ENCODE measurements around the gene KLF2.
"Not testable (repeated sequence)": the region's sequence is repeated elsewhere in the genome, so short reads cannot be mapped to it uniquely, and the experiment has no call there.

The KLF2 gene

DNA sequence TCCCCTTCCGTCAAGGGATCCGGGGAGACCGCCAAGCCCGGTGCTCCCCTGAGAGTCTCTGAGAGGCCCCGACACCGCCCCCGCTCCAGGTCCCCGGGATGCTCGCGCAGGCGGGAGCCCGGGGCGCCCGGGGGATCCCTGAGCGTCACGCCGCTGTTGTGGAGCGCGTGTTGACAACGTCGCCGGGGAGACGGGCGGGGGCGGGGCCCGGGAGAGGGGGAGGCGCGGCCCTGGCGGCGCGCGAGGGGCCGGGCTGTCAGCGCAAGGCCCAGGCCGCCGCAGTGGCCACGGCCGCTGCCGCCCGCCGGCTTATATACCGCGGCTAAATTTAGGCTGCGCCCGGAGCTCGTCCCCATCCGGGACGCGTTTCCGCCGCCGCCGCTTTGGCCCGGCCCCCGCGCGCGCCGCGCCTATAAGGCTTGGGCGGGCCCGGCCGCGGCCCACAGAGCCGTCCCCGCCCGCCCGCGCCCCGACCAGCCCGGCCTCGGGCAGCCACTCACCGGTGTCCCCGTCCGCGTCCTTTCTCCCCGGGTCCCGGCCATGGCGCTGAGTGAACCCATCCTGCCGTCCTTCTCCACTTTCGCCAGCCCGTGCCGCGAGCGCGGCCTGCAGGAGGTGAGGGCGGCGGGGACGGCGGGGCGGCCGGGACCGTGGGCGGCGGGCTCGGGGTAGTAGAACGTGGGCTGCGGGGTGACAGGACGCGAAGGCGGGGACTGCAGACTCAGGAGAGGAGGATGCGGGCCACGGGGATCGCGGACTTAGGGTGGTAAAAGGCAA, at the start of gene KLF2:
Gene KLF2, plus strand, starts transcription at position 443 of the 777 bp plus-strand sequence. Its CDS starts 98 bp downstream, at position 541.
- peak; percentile 98 for DNase-seq (ENCODE audit: low spot score)
- Histone ChIP-seq H3K4me3 (peak within 1 kb of the TSS; percentile 87), H3K27ac (peak within 1 kb of the TSS; percentile 93 to 95)
- TF ChIP-seq CTCF (IDR thresholded peaks at IDR 0.05) = no peak

DNA sequence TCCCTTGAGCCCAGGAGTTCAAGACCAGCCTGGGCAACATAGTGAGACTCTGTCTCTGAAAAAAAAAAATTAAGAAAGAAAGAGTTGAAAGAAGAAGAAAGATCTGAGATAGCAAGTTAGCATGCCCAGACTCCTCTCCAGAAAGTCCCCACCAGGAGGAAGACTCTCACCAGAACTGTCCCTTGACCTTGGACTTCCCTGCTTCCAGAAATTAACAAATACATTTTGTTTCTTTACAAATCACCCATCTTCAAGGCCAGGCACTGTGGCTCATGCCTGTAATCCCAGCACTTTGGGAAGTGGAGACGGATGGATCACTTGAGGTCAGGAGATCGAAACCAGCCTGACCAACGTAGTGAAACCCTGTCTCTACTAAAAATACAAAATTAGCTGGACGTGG, 44.3 kb upstream of the KLF2 start:
- DNase-seq (ENCODE audit: low spot score) = no peak
- Histone ChIP-seq H3K27ac (no peak overlapping the region), H3K4me3 (no peak overlapping the region)
- TF ChIP-seq CTCF (IDR thresholded peaks at IDR 0.05) = no peak

- DNase-seq (ENCODE audit: low spot score) = no peak
- Histone ChIP-seq H3K27ac (peak overlapping the region; percentile 95 to 97), H3K4me3 (no peak overlapping the region)
- TF ChIP-seq CTCF (IDR thresholded peaks at IDR 0.05) = no peak
Observed at GRCh38 chr19:16281743-16282142, 42.9 kb upstream of the KLF2 start.

DNA sequence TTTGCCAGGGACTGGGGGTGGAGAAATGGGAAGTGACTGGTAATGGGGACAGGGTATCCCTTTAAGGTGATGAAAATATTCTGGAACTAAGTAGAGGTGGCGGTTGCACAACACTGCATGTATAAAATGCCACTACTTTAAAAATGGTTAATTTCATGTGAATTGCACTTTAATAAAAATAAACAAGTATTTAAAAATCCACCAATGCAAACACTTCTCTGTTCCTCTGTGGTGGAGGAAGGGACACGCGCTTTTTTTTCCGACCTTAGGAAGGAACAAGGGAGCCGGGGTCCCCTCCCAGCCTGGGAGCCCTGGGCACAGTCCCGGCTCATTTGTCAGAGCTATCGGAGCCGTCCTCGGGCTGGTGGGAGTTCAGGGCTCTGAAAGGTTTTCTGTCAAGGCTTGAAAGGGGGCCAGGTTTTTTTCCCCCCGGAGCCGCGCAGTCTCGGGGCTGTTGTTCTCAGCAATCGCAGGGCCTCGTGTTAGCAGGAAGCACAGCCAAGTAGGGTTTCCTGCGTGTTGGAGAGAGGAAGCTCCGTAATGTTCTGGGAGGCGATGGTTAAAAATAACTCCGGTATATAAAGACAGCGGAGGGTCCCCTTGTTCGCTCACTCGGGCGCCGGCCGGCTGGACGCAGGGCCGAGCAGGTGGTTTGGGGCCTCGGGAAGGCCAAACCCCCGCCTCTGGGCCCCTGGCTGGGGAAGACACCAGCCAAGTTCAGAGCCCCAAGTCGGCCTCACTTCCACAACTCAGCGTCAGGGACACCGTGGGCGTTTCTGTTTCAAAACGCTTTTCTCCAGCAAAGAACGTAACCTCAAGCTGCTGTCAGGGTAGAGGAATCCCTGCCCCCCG, 41.2 kb upstream of the KLF2 start:
- Histone ChIP-seq H3K4me3 (peak overlapping the region; percentile 62), H3K27ac (peak overlapping the region; percentile 95 to 97)
- peak; percentile 95 for DNase-seq (ENCODE audit: low spot score)
- no peak for TF ChIP-seq CTCF (IDR thresholded peaks at IDR 0.05)

- Histone ChIP-seq H3K27ac (peak overlapping the region; percentile 95 to 97), H3K4me3 (no peak overlapping the region)
- TF ChIP-seq CTCF (IDR thresholded peaks at IDR 0.05) = no peak
- no peak for DNase-seq (ENCODE audit: low spot score)
Observed at GRCh38 chr19:16284505-16284904, 40.1 kb upstream of the KLF2 start.

DNA sequence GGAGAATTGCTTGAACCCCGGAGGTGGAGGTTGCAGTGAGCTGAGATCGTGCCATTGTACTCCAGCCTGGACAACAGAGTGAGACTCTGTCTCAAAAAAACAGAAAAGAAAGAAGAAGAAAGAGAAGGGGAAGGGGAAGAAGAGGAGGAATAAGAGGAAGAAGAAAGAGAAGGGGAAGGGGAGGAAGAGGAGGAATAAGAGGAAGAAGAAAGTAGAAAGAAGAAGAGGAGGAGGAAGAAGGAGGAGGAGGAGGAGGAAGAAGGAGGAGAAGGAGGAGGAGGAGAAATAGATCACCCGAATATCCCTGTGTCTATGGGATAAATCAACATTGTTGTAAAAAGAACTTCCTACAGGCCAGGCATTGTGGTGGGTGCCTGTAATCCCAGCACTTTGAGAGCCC, 39.5 kb upstream of the KLF2 start:
- peak overlapping the region; percentile 95 to 97 for H3K27ac ChIP-seq
- H3K4me3 ChIP-seq; DNase-seq (ENCODE audit: low spot score): not testable (repeated sequence)

DNA sequence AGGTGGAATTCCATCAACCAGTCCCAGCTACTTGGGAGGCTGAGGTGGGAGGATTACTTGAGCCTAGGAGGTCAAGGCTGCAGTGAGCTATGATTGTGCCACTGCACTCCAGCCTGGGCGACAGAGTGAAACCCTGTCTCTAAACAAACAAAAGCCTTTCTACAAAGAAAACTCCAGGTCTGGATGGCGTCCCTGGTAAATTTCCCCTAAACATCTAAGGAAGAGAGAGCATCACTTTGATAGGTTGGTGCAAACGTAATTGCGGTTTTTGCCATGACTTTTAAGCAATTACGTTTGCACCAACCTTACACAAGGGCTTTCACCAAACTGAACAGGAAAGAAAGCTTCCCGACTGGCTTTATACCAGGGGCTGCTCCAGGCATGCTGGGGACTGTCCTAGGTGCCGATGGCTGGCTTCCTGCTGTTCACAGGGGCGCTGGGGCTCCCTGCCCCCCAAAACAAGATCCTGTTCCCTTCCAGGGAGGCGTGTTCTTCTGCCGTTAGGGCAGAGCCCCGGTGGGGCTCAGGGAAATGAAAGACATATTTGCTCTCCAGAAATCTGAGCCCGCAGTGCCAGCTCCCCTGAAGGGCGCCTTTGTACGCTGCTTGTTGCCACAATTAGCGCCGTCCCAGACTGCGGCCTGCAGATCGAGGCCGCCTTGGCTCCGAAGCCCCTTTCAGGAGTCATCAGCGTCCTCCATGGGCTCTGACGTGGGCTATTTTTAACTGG, 38.7 kb upstream of the KLF2 start:
- H3K27ac ChIP-seq = peak overlapping the region; percentile 95 to 97
- DNase-seq (ENCODE audit: low spot score) = no peak
- no peak for TF ChIP-seq CTCF (IDR thresholded peaks at IDR 0.05)
- H3K4me3 ChIP-seq = peak overlapping the region; percentile 48

Measured in coronary artery (tissue), 2 donors.